DMS 273 (cell line): ENCODE measurements around the gene FOXK2.

Experiments
- DNase-seq: peaks from one replicate; lab custom pipeline; 2025; ENCODE audit not compliant: unreplicated experiment; lab: John Stamatoyannopoulos, UW

FOXK2 gene

DNA sequence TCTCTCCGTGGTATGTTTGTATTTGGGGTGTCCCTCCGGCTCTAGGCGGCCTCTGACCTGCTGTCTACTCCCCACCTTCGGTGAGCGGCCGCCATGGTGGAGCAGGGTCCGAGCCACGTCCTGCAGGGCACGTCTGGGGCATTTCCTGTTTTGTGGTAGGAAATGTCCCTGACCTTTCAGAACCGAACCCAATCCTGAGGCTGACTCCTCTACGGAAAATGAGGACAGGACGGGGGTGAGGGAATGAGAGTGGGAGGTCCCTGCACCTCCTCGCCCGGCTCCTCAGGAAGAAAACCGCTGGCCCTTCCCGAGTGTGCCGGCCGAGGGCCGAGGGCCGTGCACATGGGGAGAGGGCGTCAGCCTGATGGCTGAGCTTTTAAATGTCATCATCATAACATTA lies 83.0 kb downstream of the FOXK2 start:
- no peak for DNase-seq

DNA sequence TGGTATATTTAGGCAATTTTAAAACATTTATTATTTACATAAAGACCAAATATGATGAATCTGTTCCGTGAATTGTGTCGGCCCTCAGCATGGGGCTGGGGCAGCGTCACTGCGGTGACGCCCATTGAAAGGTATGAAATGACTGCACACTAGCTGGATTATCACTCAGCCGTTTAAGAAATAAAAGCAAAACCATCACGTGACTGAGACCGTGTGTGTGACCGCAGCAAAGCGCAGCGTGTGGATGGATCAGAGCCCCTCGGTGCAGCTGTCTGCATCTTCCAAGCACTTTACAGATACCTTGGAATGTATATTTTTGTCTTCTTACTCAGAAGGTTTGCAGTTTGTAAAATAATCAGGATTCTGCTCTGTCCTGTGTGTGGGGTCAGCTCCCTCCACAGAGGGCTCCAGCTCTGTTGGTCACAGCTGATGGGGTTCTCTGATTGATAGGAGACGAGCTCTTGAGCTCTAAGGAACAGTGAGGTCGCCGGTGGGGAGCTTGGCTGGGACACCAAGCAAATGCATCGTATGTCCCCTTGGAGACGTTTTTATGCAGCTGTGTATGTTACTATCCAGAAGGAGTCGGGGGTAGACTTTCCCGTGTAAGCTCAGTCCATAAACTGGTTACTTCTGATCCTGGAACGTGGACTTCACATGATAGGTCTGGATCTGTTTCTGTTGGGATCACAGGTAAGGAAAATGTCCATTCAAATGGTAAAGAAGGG lies 83.6 kb downstream of the FOXK2 start:
- no peak for DNase-seq

DNA sequence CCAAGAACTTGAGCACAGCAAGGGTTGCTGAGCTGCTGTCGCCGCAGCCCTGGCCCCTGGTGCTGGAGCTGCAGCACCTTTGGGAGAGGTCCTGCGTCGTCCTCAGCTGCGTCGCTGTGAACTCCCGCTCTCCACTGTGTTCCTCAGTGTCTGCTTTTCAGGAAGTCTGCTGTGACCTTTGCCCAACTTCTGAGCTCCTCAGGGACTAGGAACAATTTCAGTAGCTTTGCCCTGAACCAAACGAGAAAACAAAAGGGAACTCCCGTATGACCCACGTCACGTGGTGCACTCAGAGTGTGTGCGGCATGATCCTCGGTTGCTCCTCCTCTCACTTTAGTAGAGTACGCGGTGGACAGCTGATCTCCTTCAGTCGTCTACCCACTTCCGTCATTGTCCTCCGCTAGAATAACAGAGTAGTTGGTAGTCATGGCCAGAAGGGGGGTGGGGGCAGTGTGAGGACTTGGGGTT lies 84.5 kb downstream of the FOXK2 start:
- no peak for DNase-seq

DNA sequence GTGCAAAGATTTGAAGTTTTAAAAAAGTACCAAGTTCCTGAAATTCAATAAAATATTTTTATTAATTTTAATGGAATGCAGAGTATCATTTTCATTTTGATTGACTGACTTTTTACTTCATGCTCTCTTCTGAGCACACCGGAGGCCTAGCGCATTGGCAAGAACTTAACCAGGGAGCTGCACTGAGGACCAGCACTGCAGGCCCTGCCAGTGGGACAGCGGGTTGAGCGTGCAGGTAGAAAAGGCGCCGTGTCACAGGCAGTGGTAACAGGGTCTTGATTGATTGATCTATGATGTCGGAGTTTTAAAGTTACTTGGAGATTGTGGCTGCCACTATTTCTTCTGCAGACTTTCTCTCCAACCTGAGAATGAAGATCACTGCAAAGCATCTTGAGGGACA lies 85.0 kb downstream of the FOXK2 start:
- no peak for DNase-seq

DNA sequence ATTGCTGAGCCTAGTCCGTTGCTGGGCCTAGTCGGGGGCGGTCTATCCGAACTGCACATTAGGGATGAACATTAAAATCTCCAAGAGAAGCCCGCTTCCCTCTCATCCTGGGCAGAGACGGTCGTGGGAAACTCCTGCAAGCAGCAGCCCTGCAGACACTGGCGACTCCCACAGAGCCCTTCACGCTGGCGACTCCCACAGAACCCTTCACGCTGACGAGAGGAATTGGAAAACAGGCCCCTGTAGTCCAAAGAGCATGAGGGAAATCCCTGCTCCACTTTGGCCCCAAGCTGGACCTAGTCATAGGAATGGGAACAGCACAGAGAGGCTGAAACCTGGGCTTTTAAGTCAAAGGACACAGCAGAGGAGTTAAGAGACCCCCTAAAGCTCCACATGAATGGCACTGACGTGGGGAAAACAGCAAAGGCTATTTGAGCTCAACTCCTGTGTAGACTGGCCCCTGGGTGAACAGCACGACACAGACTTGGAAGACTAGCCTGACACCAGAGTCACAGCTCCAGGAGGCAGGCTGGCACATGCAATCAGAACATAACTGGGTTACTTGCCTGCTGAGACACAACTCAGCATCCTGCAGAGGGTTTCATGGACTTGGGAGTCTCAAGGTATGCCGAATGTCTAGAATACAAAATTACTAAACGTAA lies 86.5 kb downstream of the FOXK2 start:
- no peak for DNase-seq

DNA sequence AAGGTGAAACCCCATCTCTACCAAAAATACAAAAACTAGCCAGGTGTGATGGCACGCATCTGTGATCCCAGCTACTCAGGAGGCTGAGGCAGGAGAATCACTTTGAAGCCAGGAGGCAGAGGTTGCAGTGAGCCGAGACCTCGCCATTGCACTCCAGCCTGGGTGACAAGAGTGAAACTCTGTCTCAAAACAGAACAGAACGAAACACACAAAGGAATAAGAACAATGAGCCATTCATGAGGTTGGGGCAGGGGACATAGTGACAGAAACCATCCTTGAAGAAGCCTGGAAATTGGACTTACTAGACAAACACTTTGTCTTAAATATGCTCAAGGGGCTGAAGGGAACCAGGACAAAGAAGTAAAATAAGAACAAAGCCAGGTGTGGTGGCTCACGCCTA lies 89.3 kb downstream of the FOXK2 start:
- DNase-seq, result no peak

DNA sequence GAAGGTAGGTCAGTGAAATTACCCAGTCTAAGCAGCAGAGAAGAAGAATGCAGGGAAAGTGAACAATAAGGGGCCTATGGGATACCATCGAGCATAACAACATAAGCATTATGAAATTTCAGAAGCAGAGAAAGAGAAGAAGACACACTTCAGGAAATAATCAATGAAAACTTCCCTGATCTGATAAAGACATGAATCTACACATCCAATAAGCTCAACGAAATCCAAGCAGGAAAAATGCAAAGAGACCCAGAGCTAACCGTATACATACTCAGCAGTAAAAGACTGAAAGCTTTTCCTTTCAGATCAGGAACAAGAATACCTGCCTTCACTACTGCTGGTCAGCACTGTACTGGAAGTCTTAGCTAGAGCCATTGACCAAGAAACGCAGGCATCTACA lies 90.1 kb downstream of the FOXK2 start:
- DNase-seq, result no peak

DNA sequence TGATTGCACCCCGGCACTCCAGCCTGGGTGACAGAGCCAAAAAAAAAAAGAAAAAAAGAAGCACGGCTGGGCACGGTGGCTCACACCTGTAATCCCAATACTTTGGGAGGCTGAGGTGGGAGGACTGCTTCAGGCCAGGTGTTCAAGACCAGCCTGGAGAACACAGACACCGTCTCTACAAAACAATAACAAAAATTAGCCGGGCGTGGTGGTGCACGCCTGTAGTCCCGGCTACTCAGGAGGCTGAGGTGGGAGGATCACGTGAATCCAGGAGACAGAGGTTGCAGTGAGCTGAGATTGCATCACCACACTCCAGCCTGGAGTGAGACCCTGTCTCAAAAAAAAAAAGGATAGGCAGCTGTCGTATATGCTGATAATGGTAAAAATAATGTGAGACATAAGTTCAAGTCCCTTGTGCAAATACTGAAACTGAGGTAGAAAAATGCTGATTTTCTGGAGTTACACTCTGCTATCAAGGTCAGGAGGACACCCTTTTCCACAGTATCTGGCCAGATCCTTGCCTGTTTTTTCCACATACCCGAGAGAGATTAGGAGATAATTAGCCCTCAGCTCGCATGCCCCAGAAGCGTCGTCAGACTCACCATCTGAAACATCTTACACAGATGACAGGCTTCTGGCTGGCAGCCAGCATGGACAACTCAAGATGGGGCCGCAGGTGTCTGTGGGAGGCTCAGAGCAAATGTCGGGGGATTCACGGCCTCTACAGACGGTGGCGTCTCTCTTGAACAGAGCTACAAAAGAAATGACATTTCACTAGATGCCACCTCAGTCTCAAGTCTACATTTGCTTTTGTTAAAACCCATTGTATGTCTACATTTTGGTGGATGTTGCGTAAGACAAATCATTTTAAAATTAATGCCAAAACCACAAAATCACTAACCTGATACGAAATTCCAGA lies 91.9 kb downstream of the FOXK2 start:
- DNase-seq, result peak; percentile 88

DNA sequence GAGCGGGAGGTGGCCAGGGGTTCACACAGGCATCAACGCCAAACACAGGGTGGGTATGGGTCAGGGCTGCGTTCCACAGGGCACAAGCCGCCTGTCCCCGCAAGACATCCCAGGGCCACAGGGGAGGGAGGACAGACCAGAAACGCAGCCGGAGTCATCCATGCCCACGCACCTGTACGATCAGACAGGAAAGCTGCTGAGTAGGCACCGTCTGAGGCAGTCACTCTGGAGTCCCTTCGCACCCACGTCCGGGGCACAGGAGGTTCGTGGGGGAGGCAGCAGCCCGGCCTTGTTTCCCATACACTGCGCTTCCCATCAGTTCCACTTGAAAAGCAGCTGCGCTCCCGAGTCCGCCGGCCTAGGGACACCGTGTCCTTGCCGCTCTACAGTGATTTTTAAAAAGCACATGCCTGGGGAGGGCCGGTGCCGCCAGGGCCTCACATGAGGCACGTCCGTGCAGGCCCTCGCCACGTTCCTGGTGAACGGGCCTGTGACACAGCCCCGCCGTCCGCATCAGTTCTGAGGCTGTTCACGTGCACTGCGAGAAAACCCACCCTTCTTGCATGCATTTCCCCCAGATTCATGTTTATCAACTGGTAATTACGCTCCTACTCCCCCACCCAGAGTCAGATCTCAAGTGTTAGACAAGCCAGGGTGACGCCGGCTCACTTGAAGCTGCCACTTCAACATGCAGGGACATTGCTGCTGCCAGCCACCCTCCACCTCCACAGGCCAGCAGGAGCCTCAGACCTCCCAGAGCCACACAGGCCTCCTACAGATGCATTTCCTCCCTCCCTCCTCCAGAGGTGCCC lies 94.0 kb downstream of the FOXK2 start:
- DNase-seq, result peak; percentile 43

DNA sequence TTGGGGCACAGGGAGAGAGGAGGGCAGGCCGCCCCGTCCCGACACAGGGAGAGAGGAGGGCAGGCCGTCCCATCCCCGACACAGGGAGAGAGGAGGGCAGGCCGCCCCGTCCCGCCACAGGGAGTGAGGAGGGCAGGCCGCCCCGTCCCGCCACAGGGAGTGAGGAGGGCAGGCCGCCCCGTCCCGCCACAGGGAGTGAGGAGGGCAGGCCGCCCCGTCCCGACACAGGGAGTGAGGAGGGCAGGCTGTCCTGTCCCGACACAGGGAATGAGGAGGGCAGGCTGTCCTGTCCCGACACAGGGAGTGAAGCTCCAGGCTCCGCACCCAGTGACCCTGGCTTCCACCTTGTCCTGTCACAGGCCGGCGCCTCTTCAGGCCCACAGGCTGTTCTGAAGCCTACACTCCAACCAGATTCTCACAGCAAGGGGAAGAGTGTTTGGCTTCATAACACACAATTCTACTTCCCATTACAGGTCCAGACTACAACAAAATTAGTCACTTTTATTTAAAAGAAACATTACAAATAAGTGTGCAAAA lies 94.6 kb downstream of the FOXK2 start:
- no peak for DNase-seq

DNA sequence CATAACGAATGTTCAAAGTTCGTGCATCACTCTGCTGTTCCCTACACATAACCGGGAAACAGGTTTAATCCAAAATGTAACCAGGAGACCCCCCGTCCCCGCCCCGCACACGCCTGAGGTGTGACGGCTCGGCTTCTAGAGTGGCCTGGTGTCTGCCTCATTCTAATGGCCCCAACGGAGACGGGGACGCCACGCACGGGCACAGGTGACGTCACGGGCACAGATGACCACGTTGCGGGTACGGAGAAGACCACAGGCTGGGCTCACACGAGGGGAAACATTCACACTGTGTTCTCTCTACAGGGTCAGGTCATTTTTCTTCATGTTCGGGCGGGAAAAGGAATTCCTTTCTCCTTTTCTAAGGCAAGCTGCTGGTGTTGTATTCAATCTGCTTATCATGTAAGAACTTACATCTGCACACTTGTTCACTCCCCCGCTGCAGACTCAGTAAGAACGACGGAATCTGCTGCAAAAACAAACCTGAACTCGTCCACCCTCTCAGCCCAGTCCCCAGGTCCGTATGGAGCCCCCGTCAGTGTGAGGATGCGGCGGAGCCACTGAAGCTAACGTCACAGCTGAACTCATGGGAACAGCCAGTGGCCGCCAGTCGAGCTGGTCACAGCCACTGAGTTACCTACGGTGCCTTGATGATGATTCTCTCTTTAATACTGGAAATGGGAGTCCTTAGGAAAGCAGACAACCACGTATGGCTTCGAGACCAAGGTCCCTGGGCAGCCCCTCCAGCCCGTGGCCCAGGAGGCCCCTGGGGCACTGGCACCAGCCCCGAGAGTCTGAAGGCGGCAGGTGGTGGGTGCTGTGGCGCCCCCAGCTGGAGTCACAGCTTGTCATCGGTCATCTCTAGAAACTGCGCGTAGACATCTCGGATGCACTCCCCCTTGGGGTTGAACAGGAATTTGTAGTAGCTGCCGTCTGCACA lies 95.8 kb downstream of the FOXK2 start:
- DNase-seq, result no peak

DNA sequence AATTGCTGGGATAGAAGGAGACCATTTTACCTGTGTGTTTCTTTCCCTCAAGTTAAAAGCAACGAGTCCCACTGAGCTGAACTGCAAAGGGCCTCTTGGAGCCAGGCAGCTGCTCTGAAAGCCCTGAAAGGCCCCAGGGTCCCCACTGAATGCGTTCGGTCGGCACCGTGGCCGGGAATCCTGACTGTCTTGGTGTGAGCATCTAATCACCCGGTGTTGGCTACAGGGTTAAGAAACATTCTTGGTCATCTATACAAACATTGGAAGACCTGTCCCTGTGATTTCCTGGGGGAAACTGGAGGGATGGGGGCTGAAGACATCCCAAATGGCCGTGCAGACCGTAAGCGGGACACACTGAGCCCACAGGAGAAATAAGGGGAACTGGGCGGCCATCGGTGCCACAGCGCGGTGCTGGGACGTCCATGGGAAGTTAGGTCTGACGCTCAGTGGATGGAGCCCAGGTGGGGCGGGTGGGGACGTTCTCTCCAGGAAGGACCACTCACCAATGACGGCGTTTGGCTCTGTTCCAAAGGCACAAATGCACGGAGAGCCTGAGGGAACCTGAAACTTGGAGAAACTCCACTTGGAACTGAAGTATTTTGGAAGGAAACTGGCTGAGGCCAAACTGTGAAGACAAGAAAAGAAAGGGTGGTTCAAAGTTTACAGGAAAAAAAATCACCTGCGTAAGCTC lies 96.6 kb downstream of the FOXK2 start:
- no peak for DNase-seq

DNA sequence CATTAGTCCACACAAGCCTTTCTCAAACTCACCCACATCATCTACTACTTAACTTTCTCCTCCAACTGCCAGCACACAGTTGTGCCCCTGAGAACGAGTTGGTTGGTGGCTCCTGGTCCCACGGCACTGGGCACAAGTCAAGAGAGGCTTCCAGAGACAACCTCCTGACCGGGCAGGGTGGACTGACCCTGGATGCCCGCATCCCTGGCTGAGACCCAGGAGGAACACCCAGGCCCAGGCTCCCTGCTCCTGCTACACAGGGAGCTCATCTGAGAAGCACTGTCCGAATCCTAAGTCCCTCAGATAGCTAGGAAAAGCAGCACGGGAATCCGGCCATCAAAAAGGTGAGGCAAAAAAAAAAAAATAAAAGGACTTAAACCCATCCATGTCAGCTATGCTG lies 99.7 kb downstream of the FOXK2 start:
- no peak for DNase-seq

DNA sequence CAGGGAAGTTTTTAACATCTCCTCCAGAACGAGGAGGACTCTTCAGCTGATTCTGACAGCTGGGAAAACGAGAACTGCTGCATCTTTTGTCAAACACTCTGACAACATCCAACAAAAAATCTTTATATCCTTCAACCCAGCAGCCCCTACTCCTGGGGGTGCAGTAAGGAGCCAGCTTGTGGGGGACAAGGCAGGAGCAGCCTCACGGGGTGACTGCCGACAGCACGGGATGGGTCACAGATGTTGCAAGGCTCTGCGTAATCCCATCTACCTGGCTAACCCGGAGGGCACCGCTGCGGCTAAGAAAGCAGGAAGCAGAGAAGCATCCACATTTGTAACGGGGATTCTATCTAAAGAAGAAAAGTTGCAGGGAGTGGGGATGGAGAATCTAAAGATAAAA lies 100.1 kb downstream of the FOXK2 start:
- DNase-seq, result no peak

DNA sequence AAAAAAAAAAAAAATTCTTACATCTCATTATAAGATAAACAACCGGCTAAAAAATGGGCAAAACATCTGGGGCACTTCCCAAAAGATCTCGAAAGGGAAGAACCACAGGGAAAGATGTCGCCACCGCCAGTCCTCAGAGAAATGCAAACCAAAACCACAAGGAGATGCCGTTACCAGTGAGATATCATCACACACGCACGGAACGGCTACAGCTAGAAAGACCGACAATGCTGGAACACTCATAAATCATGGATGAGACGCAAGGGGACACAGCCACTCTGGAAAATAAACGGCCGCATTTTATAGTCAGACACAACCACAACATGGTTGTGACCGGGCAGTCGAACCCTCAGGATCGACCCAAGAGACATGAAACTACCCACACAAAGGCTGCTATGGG lies 104.2 kb downstream of the FOXK2 start:
- DNase-seq, result no peak

DNA sequence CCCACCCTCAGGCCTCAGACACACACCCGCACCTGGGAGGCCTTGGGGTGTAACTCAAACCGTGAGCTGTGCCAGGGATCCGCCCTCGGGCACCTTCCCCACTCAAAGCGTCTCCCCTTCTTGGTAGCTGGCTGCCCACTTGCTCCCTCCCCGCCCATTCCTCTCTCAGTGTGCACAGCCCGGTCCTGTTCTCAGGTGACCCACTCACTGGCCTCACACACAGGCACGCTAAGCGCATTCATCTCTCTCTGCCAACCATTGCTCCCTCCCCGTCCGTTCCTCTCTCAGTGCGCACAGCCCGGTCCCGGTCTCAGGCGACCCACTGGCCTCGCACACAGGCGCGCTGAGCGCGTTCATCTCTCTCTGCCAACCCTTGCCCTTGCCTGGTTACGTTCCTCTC lies 107.9 kb downstream of the FOXK2 start:
- DNase-seq, result no peak

DNA sequence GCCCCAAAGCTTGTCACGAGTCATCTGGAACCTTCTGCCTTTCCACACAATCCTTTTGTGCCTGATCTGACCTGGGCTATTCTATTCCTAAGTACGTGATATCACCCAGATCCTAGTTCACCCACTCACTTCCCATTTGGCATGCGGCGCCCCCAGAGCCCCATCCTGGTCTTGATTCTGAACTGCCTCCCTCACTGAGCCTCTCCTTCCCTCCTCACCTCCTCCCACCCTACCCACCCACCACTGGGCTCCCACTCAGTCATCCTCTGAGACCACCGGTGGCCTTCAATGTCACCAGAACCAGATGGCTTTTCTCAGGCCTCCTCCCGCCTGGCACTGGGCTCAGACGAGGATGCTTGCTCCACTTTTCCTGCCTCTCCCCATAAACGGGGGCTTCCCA lies 110.2 kb downstream of the FOXK2 start:
- DNase-seq, result no peak

DNA sequence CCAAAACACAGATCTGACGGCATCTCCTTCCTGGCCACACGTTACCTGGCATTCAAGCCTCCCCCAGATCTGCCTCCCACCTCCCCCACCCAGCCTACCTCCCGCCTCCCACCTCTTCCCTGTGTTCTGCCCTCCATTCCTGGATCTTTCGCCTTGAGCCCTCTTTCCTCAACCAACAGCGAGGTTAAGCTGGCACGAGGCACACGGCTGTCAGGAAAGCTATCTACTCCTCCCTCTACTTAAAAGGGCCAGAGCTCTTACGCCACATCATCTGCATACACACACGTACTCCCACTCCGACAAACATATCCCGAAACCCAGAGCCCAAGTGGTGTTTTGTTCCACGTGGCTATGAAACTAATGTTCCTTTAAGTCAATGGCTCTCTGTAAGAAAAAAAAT lies 110.7 kb downstream of the FOXK2 start:
- DNase-seq, result no peak

DNA sequence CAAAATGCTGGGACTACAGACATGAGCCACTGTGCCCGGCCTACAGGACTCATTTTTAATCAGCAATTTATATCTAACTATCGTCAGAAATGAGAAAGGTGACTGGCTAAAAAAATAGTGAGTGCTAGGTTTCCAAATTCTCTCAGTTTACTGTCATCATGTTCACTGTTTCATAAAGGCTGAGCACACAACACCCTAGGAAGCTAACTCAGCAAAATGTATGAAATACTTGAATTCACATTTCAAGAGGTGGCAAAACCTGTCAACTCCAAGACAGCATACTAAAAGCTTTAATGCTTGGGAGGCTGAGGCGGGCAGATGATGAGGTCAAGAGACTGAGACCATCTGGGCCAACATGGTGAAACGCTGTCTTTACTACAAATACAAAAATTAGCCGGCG lies 112.0 kb downstream of the FOXK2 start:
- DNase-seq, result no peak
